SK-N-SH (cell line): ENCODE results near the gene TCF7L2. TPM values are rescaled to one million over a fixed set of nuclear protein-coding genes. Genes with fewer than 3 reads are reported as not detected.

Experiments used
- CTCF ChIA-PET: fragments of 300-600, 350-600 bp; formaldehyde crosslinking; extraction: SDS; loops from one replicate; lab custom pipeline; 2021; lab: Yijun Ruan, JAX
- POLR2A ChIA-PET: fragments of 350-600 bp; sonication (Branson Sonifier 250); formaldehyde crosslinking; extraction: SDS; loops from one replicate; lab custom pipeline; 2020; ENCODE audit warnings: antibody characterized with exemption, inconsistent platforms; lab: Yijun Ruan, JAX
- DNase-seq: peaks from one replicate; pipeline ENCODE4 v3.0.0; 2012
- H2AFZ ChIP-seq: fragments of 200-600 bp; sonication (generic); 2 replicates; pipeline ENCODE4 v1.8.1; 2016; ENCODE audit warnings: antibody characterized with exemption, mild to moderate bottlenecking, low read depth
- H3F3A ChIP-seq: fragments of 200-600 bp; sonication (generic); replicated peaks from 2 replicates; pipeline ENCODE3; 2016; ENCODE audit warnings: antibody characterized with exemption, mild to moderate bottlenecking; ENCODE audit not compliant: insufficient read depth
- H3K27ac ChIP-seq, 2 experiments: fragments of 200-500 bp in 1 of 2; fragments of 200-600 bp in 1 of 2; sonication (Bioruptor generic) in 1 of 2; sonication (generic), shearing (Covaris generic) in 1 of 2; 2 replicates each; pipeline versions ENCODE4 v1.5.1 to v1.6.1; 2014 to 2016; ENCODE audit warnings: low read depth in 2 of 2, inconsistent platforms in 1 of 2, low read length in 1 of 2, mild to moderate bottlenecking in 1 of 2, mixed read lengths in 1 of 2
- H3K27me3 ChIP-seq: fragments of 200-600 bp; sonication (generic), shearing (Covaris generic); 2 replicates; pipeline ENCODE4 v1.6.1; 2016; ENCODE audit warnings: mixed run types; ENCODE audit not compliant: insufficient read depth
- H3K36me3 ChIP-seq, 2 experiments: fragments of 200-500 bp in 1 of 2; fragments of 200-600 bp in 1 of 2; sonication (Bioruptor generic) in 1 of 2; sonication (generic) in 1 of 2; replicated peaks in 1 of 2; 2 replicates each; pipeline versions ENCODE3 to v1.5.1; 2014 to 2016; ENCODE audit warnings: low read length in 1 of 2, mild to moderate bottlenecking in 1 of 2; ENCODE audit not compliant: insufficient read depth in 2 of 2, control insufficient read depth in 1 of 2
- H3K4me1 ChIP-seq, 2 experiments: fragments of 200-500 bp in 1 of 2; fragments of 200-600 bp in 1 of 2; sonication (Bioruptor generic) in 1 of 2; sonication (generic), shearing (Covaris generic) in 1 of 2; 2 replicates each; pipeline versions ENCODE4 v1.5.1 to v1.6.1; 2014 to 2016; ENCODE audit warnings: low read depth in 1 of 2, low read length in 1 of 2, mixed run types in 1 of 2; ENCODE audit not compliant: insufficient read depth in 2 of 2, control insufficient read depth in 1 of 2
- H3K4me2 ChIP-seq: fragments of 200-600 bp; sonication (generic), shearing (Covaris generic); 2 replicates; pipeline ENCODE4 v1.6.1; 2017; ENCODE audit warnings: mixed run types
- H3K4me3 ChIP-seq, 2 experiments: fragments of 200-500 bp in 1 of 2; fragments of 200-600 bp in 1 of 2; sonication (Bioruptor generic) in 1 of 2; sonication (generic), shearing (Covaris generic) in 1 of 2; 2 replicates each; pipeline versions ENCODE4 v1.5.1 to v1.8.1; 2014 to 2016; ENCODE audit warnings: low read depth in 2 of 2, inconsistent platforms in 1 of 2, low read length in 1 of 2, mild to moderate bottlenecking in 1 of 2, mixed read lengths in 1 of 2, moderate library complexity in 1 of 2
- H3K79me2 ChIP-seq: fragments of 200-600 bp; sonication (generic); 2 replicates; pipeline ENCODE4 v1.8.1; 2017; ENCODE audit warnings: mild to moderate bottlenecking; ENCODE audit not compliant: insufficient read depth
- H3K9ac ChIP-seq: fragments of 200-600 bp; sonication (generic); 2 replicates; pipeline ENCODE4 v1.6.1; 2017; ENCODE audit warnings: mixed run types
- H3K9me2 ChIP-seq: fragments of 200-600 bp; sonication (generic); 2 replicates; pipeline ENCODE4 v1.6.1; 2017; ENCODE audit warnings: mixed run types
- H3K9me3 ChIP-seq: fragments of 200-600 bp; sonication (generic); 2 replicates; pipeline ENCODE4 v1.6.1; 2017; ENCODE audit warnings: mixed run types, mild to moderate bottlenecking, moderate library complexity
- H4K20me1 ChIP-seq: fragments of 200-600 bp; sonication (generic); 2 replicates; pipeline ENCODE4 v1.6.1; 2017; ENCODE audit warnings: mild to moderate bottlenecking, mixed run types; ENCODE audit not compliant: insufficient read depth
- CHD2 ChIP-seq: fragments of 150-350 bp; IDR thresholded peaks from 2 replicates; pipeline ENCODE4 v1.6.1; 2018; ENCODE audit warnings: low read length; ENCODE audit not compliant: partially characterized antibody
- CTCF ChIP-seq: fragments of 200-600 bp; sonication (generic); IDR thresholded peaks from 2 replicates; pipeline ENCODE4 v1.6.1; 2017; ENCODE audit warnings: antibody characterized with exemption, mild to moderate bottlenecking, moderate library complexity
- ELF1 ChIP-seq: IDR thresholded peaks from 2 replicates; pipeline ENCODE4 v1.4.0; 2012
- EZH2phosphoT487 ChIP-seq: fragments of 200-600 bp; sonication (generic); IDR thresholded peaks from 2 replicates; pipeline ENCODE4 v1.6.1; 2017; ENCODE audit warnings: low read depth, mixed run types, mild to moderate bottlenecking, antibody characterized with exemption, moderate library complexity, borderline replicate concordance
- FOSL2 ChIP-seq: IDR thresholded peaks from 2 replicates; pipeline ENCODE4 v1.4.0; 2012; ENCODE audit warnings: low read depth, mild to moderate bottlenecking, moderate library complexity, borderline replicate concordance
- FOXM1 ChIP-seq: IDR thresholded peaks from 2 replicates; pipeline ENCODE4 v1.4.0; 2012; ENCODE audit warnings: low read depth, mild to moderate bottlenecking
- IRF3 ChIP-seq: fragments of 150-350 bp; IDR thresholded peaks from 2 replicates; pipeline ENCODE4 v1.6.1; 2016; ENCODE audit warnings: mild to moderate bottlenecking, low read depth, low read length
- JUND ChIP-seq: IDR thresholded peaks from 2 replicates; pipeline ENCODE4 v1.4.0; 2012
- MXI1 ChIP-seq: IDR thresholded peaks from 2 replicates; pipeline ENCODE4 v1.6.1; 2012; ENCODE audit warnings: mild to moderate bottlenecking, low read depth, low read length, improper control_type of control experiment
- NFIC ChIP-seq: IDR thresholded peaks from 2 replicates; pipeline ENCODE4 v1.4.0; 2012; ENCODE audit warnings: borderline replicate concordance
- PBX3 ChIP-seq: IDR thresholded peaks from 2 replicates; pipeline ENCODE4; 2012
- RAD21 ChIP-seq: IDR thresholded peaks from 2 replicates; pipeline ENCODE4 v1.6.1; 2012; ENCODE audit warnings: mild to moderate bottlenecking, low read length
- RXRA ChIP-seq: IDR thresholded peaks from 2 replicates; pipeline ENCODE4 v1.4.0; 2012; ENCODE audit warnings: low read depth, mild to moderate bottlenecking, borderline replicate concordance
- SMC3 ChIP-seq: IDR thresholded peaks from 2 replicates; pipeline ENCODE4 v1.6.1; 2012; ENCODE audit warnings: low read depth, low read length, improper control_type of control experiment
- TAF1 ChIP-seq: IDR thresholded peaks from 2 replicates; pipeline ENCODE4 v1.6.1; 2012; ENCODE audit warnings: low read depth, mild to moderate bottlenecking, low read length, moderate library complexity, borderline replicate concordance
- USF1 ChIP-seq: IDR thresholded peaks from 2 replicates; pipeline ENCODE4 v1.4.0; 2012; ENCODE audit warnings: low read depth, borderline replicate concordance
- WGBS: methylation state at CpG from one replicate; pipeline ENCODE4 v1.1.6; 2017; ENCODE audit warnings: low lambda C conversion rate; 5-methylcytosine and 5-hydroxymethylcytosine counted together
- polyA plus RNA-seq, 3 experiments: library from polyadenylated mRNA; depleted of rRNA; stranded (reverse); fragments of >200 nt; gene quantifications; 2 replicates each; pipeline ENCODE4 v1.2.3, GENCODE V29; 2012

The TCF7L2 gene
- polyA plus RNA-seq, 1 of the 3 experiments (the other 2 are of a cell fraction), result 10.2 TPM

GRCh38 chr10:113007821-113008220 is 57.8 kb downstream of the TCF7L2 start:
- H3K9ac ChIP-seq, result no peak overlapping the region
- WGBS, result 78% methylated on average over 8 of the region's 8 CpGs

GRCh38 chr10:113011592-113012374 is 61.7 kb downstream of the TCF7L2 start:
- Histone ChIP-seq H3K4me3 (no peak overlapping the region), H3K9me2 (no peaks in the 10 kb centered on the region), H3K27ac (no peak overlapping the region), H3K79me2 (peaks cover 54% of the 10 kb centered on the region), H3K9me3 (no peaks in the 10 kb centered on the region), H2AFZ (no peak overlapping the region), H4K20me1 (peaks cover 21% of the 10 kb centered on the region), H3K4me2 (no peak overlapping the region), H3K36me3 (peaks cover 0 to 3% of the 10 kb centered on the region in 2 experiments), H3K4me1 (peaks cover 0 to 2% of the 10 kb centered on the region in 2 experiments; a peak in 1 of 4 replicates), H3K9ac (no peak overlapping the region), H3K27me3 (no peaks in the 10 kb centered on the region), H3F3A (peaks cover 3% of the 10 kb centered on the region)
- POLR2A ChIA-PET, result no interaction called here
- WGBS, result 94% methylated on average over 12 of the region's 12 CpGs
- CTCF ChIA-PET, result interaction anchor here (1.6 kb wide), 1 partner anchor 25 kb away, joined by 3 read pairs; no protein-coding TSS in a partner anchor
- no peak for TF ChIP-seq USF1
- no peak for TF ChIP-seq FOXM1
- no peak for TF ChIP-seq PBX3
- TF ChIP-seq EZH2phosphoT487, result no peak
- no peak for TF ChIP-seq JUND
- no peak for TF ChIP-seq RAD21
- TF ChIP-seq RXRA, result no peak
- no peak for TF ChIP-seq NFIC
- DNase-seq, result no peak

More at GRCh38 chr10:113007821-113008220, 57.8 kb downstream of the TCF7L2 start:
- CTCF ChIA-PET, result no interaction called here
- Histone ChIP-seq H3F3A (peaks cover 3% of the 10 kb centered on the region), H3K27ac (no peak overlapping the region), H3K4me1 (peaks cover 0 to 3% of the 10 kb centered on the region in 2 experiments; a peak in 1 of 4 replicates), H3K79me2 (peaks cover 39% of the 10 kb centered on the region), H3K4me3 (no peak overlapping the region), H3K4me2 (no peak overlapping the region), H3K9me2 (no peaks in the 10 kb centered on the region), H2AFZ (no peak overlapping the region), H3K36me3 (peaks cover 0 to 8% of the 10 kb centered on the region in 2 experiments), H3K9me3 (no peaks in the 10 kb centered on the region), H3K27me3 (no peaks in the 10 kb centered on the region), H4K20me1 (peaks cover 21% of the 10 kb centered on the region)
- no peak for TF ChIP-seq CHD2
- TF ChIP-seq IRF3, result no peak
- no peak for TF ChIP-seq JUND
- TF ChIP-seq MXI1, result no peak
- TF ChIP-seq SMC3, result no peak
- no peak for TF ChIP-seq CTCF
- no peak for TF ChIP-seq TAF1
- TF ChIP-seq FOSL2, result no peak
- TF ChIP-seq ELF1, result no peak
- POLR2A ChIA-PET, result no interaction called here
- no peak for DNase-seq
